SH-SY5Y (cell line): Measurements from ENCODE around the gene SLFN12.

Experiments
- GATA2 ChIP-seq: IDR thresholded peaks from 2 replicates; pipeline ENCODE4 v1.6.1; 2011; ENCODE audit warnings: mild to moderate bottlenecking, low read depth, low read length
- GATA3 ChIP-seq: IDR thresholded peaks from 2 replicates; pipeline ENCODE4 v1.6.1; 2011; ENCODE audit warnings: low read depth, mild to moderate bottlenecking, low read length, moderate library complexity

The SLFN12 gene

GRCh38 chr17:35433075-35433894 is 985 bp upstream of the SLFN12 start:
- TF ChIP-seq GATA3 = no peak

- TF ChIP-seq GATA2 (no peak), GATA3 (no peak)
These were observed 2.6 kb downstream of the SLFN12 start for GRCh38 chr17:35429702-35430101.

GRCh38 chr17:35428229-35428628 is 4.1 kb downstream of the SLFN12 start:
- TF ChIP-seq GATA3 = no peak
- TF ChIP-seq GATA2 = no peak

GRCh38 chr17:35423761-35424160 is 8.5 kb downstream of the SLFN12 start:
- TF ChIP-seq GATA2 (no peak), GATA3 (no peak)

GRCh38 chr17:35416659-35417058 is 15.6 kb downstream of the SLFN12 start:
- TF ChIP-seq GATA3 (no peak), GATA2 (no peak)

- TF ChIP-seq GATA3 (no peak), GATA2 (no peak)
These were observed 18.1 kb downstream of the SLFN12 start for GRCh38 chr17:35414247-35414646.

GRCh38 chr17:35407531-35407930 is 24.8 kb downstream of the SLFN12 start:
- TF ChIP-seq GATA3 (no peak), GATA2 (no peak)

GRCh38 chr17:35406568-35406967 is 25.7 kb downstream of the SLFN12 start:
- no peak for TF ChIP-seq GATA2
- no peak for TF ChIP-seq GATA3

- TF ChIP-seq GATA3 (no peak), GATA2 (no peak)
These were observed 27.9 kb downstream of the SLFN12 start for GRCh38 chr17:35404360-35404759.

GRCh38 chr17:35390663-35391062 is 41.6 kb downstream of the SLFN12 start:
- TF ChIP-seq GATA3 = no peak
- TF ChIP-seq GATA2 = no peak

- TF ChIP-seq GATA2 (no peak), GATA3 (no peak)
These were observed 42.1 kb downstream of the SLFN12 start for GRCh38 chr17:35390156-35390555.

- TF ChIP-seq GATA2 = no peak
- no peak for TF ChIP-seq GATA3
These were observed 44.8 kb downstream of the SLFN12 start for GRCh38 chr17:35387496-35387895.

GRCh38 chr17:35377706-35378105 is 54.6 kb downstream of the SLFN12 start:
- no peak for TF ChIP-seq GATA2
- TF ChIP-seq GATA3 = no peak

GRCh38 chr17:35377068-35377467 is 55.2 kb downstream of the SLFN12 start:
- TF ChIP-seq GATA2 = no peak
- TF ChIP-seq GATA3 = no peak

- TF ChIP-seq GATA3 (no peak), GATA2 (no peak)
These were observed 56.1 kb downstream of the SLFN12 start for GRCh38 chr17:35376245-35376644.
